CD4-positive, alpha-beta T cell treated with Interleukin-4 for 1 hour (primary cell): Measurements from ENCODE around the gene MTREX.

Experiments
- DNase-seq, 2 donors: peaks; one replicate each; pipeline ENCODE4 v3.0.0-alpha.2; 2020 to 2022

Gene MTREX

GRCh38 chr5:55437452-55437851 is 129.7 kb downstream of the MTREX start:
- DNase-seq: no peak

DNA sequence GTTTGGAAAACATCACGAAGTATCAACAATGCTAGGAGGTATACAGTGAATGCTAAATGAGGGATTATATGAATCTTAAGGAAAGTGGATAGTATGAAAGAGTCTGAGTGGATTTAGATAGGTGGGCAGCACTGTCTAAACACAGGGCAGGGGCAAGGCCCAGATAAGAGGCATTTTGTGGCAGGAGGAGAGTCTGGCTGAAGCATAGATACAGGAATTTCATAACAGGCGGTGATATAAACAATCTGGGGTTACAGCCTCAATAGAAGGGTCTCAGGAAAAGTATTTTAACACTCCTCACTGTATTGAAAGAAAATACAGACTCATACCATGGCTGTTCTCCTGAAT is 130.0 kb downstream of the MTREX start:
- no peak for DNase-seq

DNA sequence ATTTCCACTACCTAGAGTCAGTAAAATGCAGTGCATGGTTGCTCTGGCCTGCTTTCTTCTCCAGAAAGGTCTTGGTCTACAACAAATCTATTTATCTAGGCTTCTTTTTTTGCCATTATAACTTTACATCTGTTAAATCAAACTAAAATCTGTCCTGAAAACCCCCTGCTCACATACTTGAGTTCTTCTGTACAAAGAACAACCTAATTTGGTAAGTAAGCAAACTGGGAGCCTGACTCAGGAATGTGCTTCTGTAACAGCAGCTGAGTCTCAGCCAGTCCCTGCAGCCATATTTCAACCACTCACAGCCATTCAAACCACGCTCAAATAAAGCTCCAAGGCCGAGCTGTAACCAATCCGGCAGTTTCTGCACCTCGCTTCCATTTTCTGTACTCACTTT is 131.2 kb downstream of the MTREX start:
- DNase-seq: no peak

DNA sequence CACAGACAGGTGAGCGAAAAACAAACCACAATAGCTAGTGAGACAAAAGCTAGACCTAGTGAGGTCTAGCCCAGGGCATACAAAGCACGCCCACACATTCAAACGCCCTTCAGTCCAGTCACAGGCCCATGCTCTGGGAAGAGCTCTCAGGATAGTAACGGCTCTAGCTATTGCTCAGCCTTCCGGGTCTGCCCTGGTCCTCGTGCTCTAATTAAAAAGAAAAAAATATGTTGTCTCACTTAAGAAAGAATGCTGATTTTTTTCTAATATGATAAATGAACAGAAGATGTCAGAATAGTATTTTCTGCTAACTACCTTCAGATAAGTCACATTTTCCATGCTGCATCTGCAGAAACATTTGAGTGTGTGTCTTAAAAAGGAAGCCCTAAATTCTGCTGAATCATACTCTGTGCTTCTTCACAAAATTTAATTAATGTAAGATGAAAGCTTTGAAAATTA is 132.4 kb downstream of the MTREX start:
- peak in 1 of 2 donors; percentile 26 for DNase-seq

DNA sequence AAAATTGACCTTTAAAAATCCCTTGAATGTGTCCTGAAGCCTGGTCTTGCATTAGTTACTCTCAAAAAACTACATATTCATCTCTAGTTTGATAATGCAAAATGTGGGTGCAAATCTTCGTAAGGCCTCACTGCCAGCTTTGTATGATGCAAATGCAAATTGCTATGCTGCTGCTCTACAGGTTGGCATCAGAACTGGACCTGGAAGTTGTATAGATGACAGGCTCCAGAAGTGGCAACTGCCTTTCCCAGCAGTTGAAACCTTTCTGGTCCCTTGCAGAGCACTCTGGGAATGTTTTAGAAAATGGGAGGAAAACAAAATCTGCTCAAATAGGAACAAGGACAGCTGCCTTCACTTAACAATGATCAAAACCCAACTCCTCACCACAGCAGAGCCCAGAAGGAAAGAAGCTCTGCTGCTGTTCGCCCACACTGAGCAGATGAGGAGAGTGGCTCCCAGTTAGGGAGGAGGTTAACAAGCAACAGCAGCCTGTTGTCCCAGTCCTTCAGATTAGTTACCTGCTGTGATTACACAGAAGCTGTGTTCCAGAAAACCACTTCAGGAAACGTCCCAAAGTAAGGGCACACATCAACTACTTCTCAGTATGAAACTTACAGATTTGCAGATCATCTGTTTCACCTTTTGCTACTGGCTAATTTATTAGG is 133.4 kb downstream of the MTREX start:
- no peak for DNase-seq

DNA sequence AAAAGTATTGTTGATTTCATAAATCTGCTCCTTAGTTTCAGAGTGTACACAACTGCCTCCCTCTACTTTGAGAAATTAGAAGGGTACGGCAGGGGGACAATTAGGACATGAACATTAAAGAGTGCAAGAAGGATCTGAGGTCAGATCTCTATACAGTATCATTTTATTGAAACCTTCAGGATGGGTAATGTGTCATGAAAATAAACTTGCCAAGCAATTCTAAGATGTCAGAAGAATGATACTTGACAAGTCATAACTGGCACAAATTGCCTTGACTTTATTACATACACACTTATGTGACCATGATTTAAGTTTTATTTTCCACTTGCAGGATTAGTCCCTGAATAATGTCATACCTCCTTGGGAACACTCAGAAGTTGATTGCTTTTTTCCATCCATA is 134.2 kb downstream of the MTREX start:
- no peak for DNase-seq

- no peak for DNase-seq
These were observed 138.0 kb downstream of the MTREX start for GRCh38 chr5:55445791-55446190.

DNA sequence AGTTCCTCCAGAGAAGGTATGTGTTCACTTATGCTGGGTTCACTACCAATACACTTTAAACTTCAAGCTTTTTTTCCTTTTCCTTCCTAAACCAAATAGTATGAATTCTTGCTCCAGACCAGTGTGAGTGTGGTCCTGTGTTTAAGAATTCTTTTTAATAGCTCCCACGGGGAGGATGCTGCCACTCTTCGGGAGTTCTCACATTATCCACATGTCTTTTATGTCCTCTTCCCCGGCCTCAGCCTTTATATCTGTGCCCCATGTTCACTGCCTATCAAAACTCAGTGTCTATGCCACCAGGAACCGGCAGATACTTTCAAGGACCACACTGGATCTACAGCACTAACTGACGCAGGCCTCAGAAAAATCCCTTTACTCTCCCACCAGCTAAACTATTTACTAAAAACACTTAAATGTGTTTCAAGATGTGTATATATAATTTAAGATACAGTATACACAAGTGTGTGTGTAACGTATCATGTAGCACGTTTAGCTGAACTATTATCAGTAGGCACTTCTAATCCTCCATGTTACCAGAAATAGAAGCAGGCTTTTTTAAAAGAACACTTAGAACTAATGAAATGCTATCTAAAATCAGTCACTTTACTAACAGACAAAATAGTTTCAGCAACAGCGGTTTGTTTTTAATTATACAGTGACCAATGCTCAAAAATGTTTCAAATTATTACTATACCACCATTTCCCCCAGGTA is 139.0 kb downstream of the MTREX start:
- DNase-seq: no peak

- no peak for DNase-seq
These were observed 142.4 kb downstream of the MTREX start for GRCh38 chr5:55450050-55450765.

DNA sequence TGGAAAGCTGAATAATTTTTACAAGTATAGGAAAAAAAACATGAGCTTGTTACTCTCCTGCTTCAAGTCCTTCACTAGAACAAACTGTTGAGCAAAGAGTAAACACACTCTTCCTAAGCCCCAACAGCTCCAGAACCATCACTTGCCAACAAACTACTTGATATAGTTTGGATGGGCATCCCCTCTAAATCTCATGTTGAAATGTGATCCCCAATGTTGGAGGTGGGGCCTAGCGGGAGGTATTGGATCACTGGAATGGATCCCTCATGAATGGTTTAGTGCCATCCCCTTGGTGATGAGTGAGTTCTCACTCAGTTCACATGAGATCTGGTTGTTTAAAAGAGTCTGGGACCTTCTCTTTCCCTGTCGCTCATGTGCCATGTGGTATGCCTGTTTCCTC is 144.2 kb downstream of the MTREX start:
- DNase-seq: no peak

DNA sequence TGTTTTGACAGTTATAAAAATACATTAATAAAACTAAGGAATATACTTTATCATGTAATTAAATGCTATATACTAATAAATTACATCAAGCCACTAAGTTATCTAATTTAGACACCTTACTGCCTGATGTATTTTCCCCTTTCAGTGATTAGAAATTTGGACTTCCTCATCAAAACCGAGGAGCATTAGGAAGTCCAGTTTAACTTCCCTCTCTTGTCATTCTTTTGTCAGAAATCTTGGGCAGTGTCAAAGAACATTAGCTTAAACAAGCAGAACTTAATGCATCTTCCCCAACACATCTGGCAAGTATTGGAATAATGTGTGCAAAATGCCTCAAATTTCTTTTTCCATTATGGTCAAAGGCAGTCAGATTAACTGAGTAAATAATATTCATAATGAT is 145.4 kb downstream of the MTREX start:
- no peak for DNase-seq

DNA sequence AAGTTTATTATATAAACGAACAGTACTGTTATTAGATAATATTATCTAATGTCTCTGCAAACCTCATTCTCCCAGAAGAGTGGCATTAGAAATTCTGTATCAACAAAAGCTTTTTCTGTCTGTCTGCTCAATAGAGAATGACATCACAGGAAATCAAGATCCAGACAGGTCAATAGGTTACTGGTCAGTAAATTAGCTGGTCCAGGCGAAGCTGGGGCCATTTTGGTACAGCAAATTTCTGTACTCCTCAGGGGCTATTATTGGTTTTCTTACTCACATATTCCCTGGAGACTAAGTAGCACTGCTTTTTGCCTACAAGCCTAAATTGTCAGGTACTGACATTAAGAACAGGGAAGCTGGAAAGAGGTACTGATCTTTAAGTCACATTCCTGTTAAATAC is 146.5 kb downstream of the MTREX start:
- DNase-seq: no peak

DNA sequence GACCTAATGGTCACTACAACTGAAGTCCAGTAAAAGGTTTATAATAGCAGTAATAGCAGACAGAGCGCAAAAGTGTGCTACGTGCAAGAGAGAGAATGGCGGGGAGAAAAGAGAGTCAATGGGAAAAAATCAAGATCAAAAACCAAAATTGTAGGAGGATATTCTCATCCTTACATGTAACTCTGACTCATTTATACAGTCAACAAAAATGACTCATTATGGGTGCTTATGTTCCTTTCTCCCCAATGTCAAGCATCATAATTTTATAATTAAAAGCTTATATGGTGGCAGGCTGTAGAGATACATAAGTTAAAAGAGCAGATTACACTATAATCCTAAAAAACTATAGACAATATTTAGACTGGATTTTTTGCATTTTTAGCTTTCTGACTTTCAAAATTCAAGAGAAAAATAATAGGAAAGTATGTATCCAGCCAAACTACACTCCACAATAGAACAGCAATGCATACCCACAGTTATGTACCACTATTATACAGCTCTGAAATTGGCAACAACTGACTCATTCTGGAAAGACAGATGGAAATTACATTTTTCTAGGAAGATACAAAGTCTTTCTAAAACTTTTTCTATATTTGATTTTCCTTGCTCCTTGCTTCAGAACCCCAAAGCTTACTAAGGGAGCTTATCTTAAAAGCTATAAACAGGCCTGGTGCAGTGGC is 148.6 kb downstream of the MTREX start:
- no peak for DNase-seq

DNA sequence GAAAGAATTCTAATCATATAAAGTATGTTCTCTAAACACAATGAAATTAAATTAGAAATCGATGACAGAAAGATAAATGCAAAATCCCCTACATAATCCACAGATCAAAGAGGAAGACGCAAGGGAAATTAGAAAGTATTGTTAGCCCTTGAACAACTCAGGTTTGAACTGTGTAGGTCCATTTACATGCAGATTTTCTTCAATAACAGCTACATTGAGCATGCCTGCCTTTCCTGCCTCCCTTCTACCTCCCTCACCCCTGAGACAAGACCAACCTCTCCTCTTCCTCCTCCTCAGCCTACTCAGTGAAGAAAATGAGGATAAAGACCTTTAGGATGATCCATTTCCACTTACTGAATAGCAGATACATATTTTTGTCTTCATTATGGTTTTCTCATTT is 151.8 kb downstream of the MTREX start:
- no peak for DNase-seq

GRCh38 chr5:55463613-55464012 is 155.8 kb downstream of the MTREX start:
- no peak for DNase-seq

- DNase-seq: no peak
These were observed 160.2 kb downstream of the MTREX start for GRCh38 chr5:55467862-55468551.

- DNase-seq: no peak
These were observed 162.1 kb downstream of the MTREX start for GRCh38 chr5:55469839-55470238.

GRCh38 chr5:55470282-55470681 is 162.5 kb downstream of the MTREX start:
- no peak for DNase-seq

GRCh38 chr5:55471468-55471867 is 163.7 kb downstream of the MTREX start:
- no peak for DNase-seq

DNA sequence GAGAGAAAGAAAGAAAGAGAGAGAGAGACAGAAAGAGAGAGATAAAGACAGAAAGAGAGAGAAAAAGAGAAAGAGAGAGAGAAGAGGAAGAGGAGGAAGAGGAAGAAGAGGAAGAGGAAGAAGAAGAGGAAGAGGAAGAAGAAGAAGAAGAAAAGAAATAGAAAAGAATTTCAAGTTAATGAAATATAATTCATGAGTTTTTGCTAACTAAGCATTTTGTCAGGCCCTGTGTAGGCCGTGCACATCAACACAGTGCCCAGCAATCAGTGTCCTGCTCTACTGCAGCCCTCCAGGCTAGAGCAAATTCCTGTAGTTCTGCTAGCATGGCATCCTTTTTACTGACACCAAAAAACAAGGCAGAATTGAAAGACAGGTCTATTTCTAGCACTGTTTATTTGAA is 164.9 kb downstream of the MTREX start:
- no peak for DNase-seq
